AG04450 (cell line): ENCODE data around the gene KRAS. TPM values are rescaled to one million over a fixed set of nuclear protein-coding genes. Genes with fewer than 3 reads are reported as not detected.

Experiments used
- CTCF ChIA-PET: fragments of 300-600, 350-600 bp; formaldehyde crosslinking; extraction: SDS; loops from one replicate; lab custom pipeline; 2022; ENCODE audit warnings: antibody characterized with exemption, inconsistent platforms; lab: Charles Lee
- POLR2A ChIA-PET: fragments of 350-600 bp; formaldehyde crosslinking; extraction: SDS; loops from one replicate; lab custom pipeline; 2021; ENCODE audit warnings: antibody characterized with exemption, inconsistent platforms; lab: Yijun Ruan, JAX
- DNase-seq: peaks from one replicate; pipeline ENCODE4 v3.0.0-alpha.2; 2011; ENCODE audit warnings: low read depth, low spot score
- H3K27ac ChIP-seq: one replicate; pipeline ENCODE4 v1.5.1; 2012; ENCODE audit warnings: low read depth, low read length, control low read depth
- H3K27me3 ChIP-seq: one replicate; pipeline ENCODE4 v1.6.0; 2012; ENCODE audit warnings: low read length; ENCODE audit not compliant: control insufficient read depth, insufficient read depth
- H3K4me3 ChIP-seq: 2 replicates; pipeline ENCODE4 v1.5.1; 2011; ENCODE audit warnings: mild to moderate bottlenecking, low read depth, low read length, control low read depth
- H3K9me3 ChIP-seq: 2 replicates; pipeline ENCODE4 v1.5.1; 2012; ENCODE audit warnings: low read length; ENCODE audit not compliant: control insufficient read depth, insufficient read depth
- CTCF ChIP-seq: IDR thresholded peaks from 2 replicates; pipeline ENCODE4 v1.5.1; 2011; ENCODE audit warnings: low read depth, low read length, control low read depth, inconsistent platforms
- polyA plus RNA-seq: library from polyadenylated mRNA; depleted of rRNA; stranded (reverse); fragments of >200 nt; gene quantifications from 2 replicates; pipeline ENCODE4 v1.2.3, GENCODE V29; 2011

Gene KRAS
- polyA plus RNA-seq, 1 experiment: 24.2 TPM

- Histone ChIP-seq H3K27me3 (no peaks in the 10 kb centered on the region), H3K4me3 (peak overlapping the region; percentile 86), H3K9me3 (no peaks in the 10 kb centered on the region; the same call in 1 of the 2 replicates), H3K27ac (no peak overlapping the region)
- TF ChIP-seq CTCF: no peak
- ChIA-PET CTCF (no interaction called here), POLR2A (no interaction called here)
- DNase-seq: no peak
Measured at GRCh38 chr12:25251769-25252168, 1.0 kb upstream of the KRAS start.

GRCh38 chr12:25249931-25250738 is 594 bp downstream of the KRAS start:
- Histone ChIP-seq H3K27ac (no peak overlapping the region), H3K9me3 (no peaks in the 10 kb centered on the region; the same call in 1 of the 2 replicates), H3K27me3 (no peaks in the 10 kb centered on the region), H3K4me3 (peak overlapping the region; percentile 86)
- POLR2A ChIA-PET: interaction anchor here (0.6 to 1.0 kb wide), 3 partner anchors 9 to 84 kb away, joined by 3 to 4 read pairs (median 3); no protein-coding TSS in a partner anchor
- CTCF ChIA-PET: interaction anchor here (1.0 kb wide), 1 partner anchor 9 kb away, joined by 4 read pairs; no protein-coding TSS in a partner anchor
- DNase-seq: no peak
- no peak for TF ChIP-seq CTCF

GRCh38 chr12:25248732-25249131 is 2.0 kb downstream of the KRAS start:
- Histone ChIP-seq H3K4me3 (no peak overlapping the region), H3K27me3 (no peaks in the 10 kb centered on the region), H3K9me3 (no peaks in the 10 kb centered on the region; the same call in 1 of the 2 replicates), H3K27ac (no peak overlapping the region)
- CTCF ChIA-PET: interaction anchor here (1.1 kb wide), 1 partner anchor 139 kb away, joined by 4 read pairs; no protein-coding TSS in a partner anchor
- TF ChIP-seq CTCF: no peak
- no peak for DNase-seq
- POLR2A ChIA-PET: no interaction called here

GRCh38 chr12:25248137-25248536 is 2.6 kb downstream of the KRAS start:
- DNase-seq: no peak
- Histone ChIP-seq H3K27ac (no peak overlapping the region), H3K27me3 (no peaks in the 10 kb centered on the region), H3K9me3 (no peaks in the 10 kb centered on the region; the same call in 1 of the 2 replicates), H3K4me3 (no peak overlapping the region)
- CTCF ChIA-PET: interaction anchor here (1.1 kb wide), 1 partner anchor 139 kb away, joined by 4 read pairs; no protein-coding TSS in a partner anchor
- POLR2A ChIA-PET: no interaction called here
- TF ChIP-seq CTCF: no peak

- no peak for TF ChIP-seq CTCF
- H3K9me3 ChIP-seq: no peaks in the 10 kb centered on the region; the same call in 1 of the 2 replicates
- no peak overlapping the region for H3K27ac ChIP-seq
- ChIA-PET POLR2A (no interaction called here), CTCF (interaction anchor here (0.7 kb wide), 1 partner anchor 13 kb away, joined by 6 read pairs; no protein-coding TSS in a partner anchor)
- DNase-seq: no peak
- H3K4me3 ChIP-seq: no peak overlapping the region
- no peaks in the 10 kb centered on the region for H3K27me3 ChIP-seq
Measured at GRCh38 chr12:25245491-25245890, 5.2 kb downstream of the KRAS start.
